SU-DHL-6 (cell line): ENCODE results near the gene TTC39B.

Source experiments
- EZH2phosphoT487 ChIP-seq: fragments of 200-600 bp; sonication (generic), shearing (Covaris generic); conservative IDR thresholded peaks from 2 replicates; pipeline ENCODE4 v1.6.1; 2018; ENCODE audit warnings: mild to moderate bottlenecking, antibody characterized with exemption, low read length, moderate library complexity, mixed read lengths
- TF ChIP-seq, protein P1 (sequence below): fragments of 200-600 bp; sonication (generic); IDR thresholded peaks from one replicate; pipeline ENCODE4 v1.5.1; 2017; ENCODE audit warnings: antibody characterized with exemption, mild to moderate bottlenecking, low read length, moderate library complexity; ENCODE audit not compliant: insufficient read depth, poor library complexity, severe bottlenecking

DNA sequence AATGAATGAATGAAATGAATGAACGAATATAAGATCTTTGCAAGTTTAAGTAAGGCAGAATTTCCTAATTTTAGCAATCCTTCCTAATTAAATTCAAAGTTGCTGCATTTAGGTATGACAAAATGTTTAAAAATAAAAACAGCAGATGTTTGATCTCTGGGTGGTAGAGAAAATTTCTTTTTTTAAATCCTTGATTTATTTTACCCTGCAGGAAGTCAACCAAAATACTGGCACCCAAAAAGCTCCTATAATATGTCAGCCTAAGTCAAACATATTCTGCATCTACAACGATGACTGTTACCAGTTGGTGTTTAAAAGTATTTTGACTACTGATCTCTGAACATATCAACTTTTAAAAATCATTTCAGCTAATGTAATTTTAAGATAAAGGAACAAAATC lies 58.4 kb downstream of the TTC39B start:
- TF ChIP-seq, protein P1, sequence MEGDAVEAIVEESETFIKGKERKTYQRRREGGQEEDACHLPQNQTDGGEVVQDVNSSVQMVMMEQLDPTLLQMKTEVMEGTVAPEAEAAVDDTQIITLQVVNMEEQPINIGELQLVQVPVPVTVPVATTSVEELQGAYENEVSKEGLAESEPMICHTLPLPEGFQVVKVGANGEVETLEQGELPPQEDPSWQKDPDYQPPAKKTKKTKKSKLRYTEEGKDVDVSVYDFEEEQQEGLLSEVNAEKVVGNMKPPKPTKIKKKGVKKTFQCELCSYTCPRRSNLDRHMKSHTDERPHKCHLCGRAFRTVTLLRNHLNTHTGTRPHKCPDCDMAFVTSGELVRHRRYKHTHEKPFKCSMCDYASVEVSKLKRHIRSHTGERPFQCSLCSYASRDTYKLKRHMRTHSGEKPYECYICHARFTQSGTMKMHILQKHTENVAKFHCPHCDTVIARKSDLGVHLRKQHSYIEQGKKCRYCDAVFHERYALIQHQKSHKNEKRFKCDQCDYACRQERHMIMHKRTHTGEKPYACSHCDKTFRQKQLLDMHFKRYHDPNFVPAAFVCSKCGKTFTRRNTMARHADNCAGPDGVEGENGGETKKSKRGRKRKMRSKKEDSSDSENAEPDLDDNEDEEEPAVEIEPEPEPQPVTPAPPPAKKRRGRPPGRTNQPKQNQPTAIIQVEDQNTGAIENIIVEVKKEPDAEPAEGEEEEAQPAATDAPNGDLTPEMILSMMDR: no peak
- no peak for TF ChIP-seq EZH2phosphoT487
